LNCaP clone FGC (cell line): ENCODE data around the gene GPC5.

ENCODE experiments used
- DNase-seq: peaks from one replicate; pipeline ENCODE4 v3.0.0-alpha.2; 2011; ENCODE audit warnings: low read depth
- H3K4me3 ChIP-seq: 2 replicates; pipeline ENCODE4 v1.5.1; 2011; ENCODE audit warnings: mild to moderate bottlenecking, low read depth, low read length, control low read depth
- TF ChIP-seq, protein P1 (sequence below): IDR thresholded peaks from 2 replicates; pipeline ENCODE4 v1.5.1; 2012; ENCODE audit warnings: mild to moderate bottlenecking; ENCODE audit not compliant: control insufficient read depth, insufficient read depth; ENCODE audit errors: extremely low read depth

GPC5 gene

DNA sequence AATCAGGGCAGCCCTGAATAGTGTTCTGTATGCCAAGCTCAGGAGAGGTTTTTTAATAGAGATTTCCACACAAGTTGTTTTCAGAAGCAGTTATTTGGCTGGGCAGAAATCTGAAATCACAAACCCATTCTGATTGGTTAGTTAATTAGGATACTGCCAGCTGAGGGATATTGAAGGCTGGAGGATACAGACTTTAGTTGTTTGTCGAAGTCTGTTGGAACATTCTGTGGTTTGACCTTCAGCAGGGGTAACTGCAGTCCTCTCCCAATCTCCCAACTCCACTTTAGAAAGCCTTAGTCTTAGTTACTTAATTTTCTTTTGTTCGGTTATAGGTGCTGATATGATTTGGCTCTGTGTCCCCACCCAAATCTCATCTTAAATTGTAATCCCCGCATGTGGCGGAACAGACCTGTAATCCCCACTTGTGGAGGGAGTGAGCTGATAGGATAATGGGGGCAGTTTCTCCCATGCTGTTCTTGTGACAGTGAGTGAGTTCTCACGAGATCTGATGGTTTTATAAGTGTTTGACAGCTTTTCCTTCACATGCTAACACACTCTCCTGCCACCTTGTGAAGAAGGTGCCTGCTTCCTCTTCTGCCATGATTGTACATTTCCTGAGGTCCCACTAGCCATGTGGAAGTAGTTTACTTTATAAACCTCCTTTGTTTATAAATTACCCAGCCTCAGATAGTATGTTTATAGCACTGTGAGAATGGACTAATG is 169.2 kb downstream of the GPC5 start:
- TF ChIP-seq, protein P1, sequence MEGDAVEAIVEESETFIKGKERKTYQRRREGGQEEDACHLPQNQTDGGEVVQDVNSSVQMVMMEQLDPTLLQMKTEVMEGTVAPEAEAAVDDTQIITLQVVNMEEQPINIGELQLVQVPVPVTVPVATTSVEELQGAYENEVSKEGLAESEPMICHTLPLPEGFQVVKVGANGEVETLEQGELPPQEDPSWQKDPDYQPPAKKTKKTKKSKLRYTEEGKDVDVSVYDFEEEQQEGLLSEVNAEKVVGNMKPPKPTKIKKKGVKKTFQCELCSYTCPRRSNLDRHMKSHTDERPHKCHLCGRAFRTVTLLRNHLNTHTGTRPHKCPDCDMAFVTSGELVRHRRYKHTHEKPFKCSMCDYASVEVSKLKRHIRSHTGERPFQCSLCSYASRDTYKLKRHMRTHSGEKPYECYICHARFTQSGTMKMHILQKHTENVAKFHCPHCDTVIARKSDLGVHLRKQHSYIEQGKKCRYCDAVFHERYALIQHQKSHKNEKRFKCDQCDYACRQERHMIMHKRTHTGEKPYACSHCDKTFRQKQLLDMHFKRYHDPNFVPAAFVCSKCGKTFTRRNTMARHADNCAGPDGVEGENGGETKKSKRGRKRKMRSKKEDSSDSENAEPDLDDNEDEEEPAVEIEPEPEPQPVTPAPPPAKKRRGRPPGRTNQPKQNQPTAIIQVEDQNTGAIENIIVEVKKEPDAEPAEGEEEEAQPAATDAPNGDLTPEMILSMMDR: no peak
- H3K4me3 ChIP-seq: no peak overlapping the region
- DNase-seq: no peak

DNA sequence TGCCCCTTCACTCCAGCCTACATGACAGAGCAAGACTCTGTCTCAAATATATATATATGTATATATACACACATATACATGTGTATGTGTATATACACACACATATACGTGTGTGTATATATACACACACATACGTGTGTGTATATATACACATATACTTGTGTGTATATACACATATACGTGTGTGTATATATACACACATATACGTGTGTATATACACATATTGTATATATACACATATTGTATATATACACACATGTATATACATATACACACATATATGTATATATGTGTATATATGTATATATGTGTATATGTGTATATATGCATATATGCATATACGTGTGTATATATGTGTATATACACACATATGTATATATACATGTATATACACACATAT is 173.3 kb downstream of the GPC5 start:
- no peak for DNase-seq
- TF ChIP-seq, protein P1: no peak
- H3K4me3 ChIP-seq: no peak overlapping the region

DNA sequence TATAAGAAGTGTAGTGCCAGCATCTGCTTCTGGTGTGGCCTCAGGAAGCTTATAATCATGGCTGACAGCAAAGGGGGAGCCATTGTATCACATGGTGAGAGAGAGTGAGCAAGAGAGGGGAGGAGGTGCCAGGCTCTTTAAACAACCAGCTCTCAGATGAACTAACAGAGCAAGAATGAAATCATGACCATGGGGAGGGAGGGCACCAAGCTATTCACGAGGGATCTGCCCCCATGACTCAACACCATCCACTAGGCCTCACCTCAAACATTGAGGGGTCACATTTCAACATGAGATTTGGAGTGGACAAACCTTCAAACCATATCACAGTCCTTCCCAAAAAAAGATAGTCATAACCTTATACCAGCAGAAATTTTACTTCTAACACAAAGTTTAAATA is 174.0 kb downstream of the GPC5 start:
- H3K4me3 ChIP-seq: no peak overlapping the region
- TF ChIP-seq, protein P1: no peak
- DNase-seq: no peak

DNA sequence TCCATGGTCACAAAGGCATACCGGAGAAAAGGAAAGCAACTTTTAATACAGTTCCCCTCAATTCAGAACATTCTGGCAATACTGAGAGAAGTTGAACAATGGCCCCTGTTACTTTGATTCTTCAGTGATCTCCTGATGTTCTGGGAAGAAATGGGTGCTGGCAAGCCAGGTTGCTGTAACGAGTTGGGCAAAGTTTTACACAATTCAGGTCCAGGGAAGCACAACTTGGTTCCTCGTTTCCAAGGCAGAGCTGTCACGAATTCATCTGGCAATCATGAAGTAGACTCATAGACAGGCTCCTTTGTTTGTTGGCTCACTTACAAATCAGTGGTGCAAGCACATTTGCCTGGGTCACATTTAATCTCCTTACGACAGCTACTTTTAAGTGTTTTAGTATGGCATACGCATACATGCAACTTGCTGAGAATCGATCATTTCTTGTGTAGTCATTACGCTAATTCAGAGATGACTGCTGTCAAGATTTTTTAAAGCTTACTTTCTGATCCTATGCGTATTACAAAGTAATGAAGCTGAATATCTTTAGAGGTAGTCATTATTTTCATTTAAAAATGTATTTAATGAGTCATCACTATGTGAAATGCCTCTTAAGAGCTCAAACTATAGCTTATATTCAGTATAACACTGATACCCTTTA is 174.7 kb downstream of the GPC5 start:
- DNase-seq: no peak
- no peak overlapping the region for H3K4me3 ChIP-seq
- TF ChIP-seq, protein P1: no peak

DNA sequence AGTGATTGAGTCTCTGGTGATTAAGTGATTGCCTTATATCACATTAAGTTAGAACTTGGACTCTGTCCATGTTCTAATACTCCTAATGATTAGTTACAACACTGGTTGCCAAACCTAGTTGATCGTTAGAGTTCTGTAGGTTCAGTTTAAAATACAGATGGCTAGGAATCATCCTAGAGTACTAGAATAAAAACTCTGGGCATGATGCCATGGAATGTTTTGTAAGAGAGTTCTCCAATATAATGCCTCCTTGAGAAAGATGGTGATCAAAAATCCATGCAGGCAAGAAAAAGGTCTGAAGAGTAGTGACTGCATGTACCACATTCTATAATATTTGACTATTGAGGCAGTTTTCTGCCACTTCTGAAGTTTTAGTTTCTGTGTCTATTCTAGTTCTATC is 176.3 kb downstream of the GPC5 start:
- no peak for DNase-seq
- TF ChIP-seq, protein P1: no peak

DNA sequence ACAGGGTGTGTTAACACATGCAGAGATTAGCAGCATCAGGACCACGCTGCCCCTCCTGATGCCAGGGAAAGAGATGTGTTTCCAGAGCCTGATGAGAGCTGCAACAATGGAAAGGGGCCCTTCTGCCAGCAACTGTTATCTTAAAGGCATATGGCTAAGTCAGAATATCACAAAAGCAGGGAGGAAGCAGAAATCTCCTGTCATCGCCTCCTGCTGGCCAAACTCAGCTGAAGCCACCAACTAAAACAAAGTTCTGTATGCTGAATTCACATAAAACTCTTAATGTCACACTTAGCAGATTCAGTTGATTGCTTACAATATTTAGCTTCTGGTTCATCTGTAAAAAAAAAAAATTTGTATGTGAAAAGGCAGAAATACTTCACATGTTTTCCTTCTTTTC is 178.2 kb downstream of the GPC5 start:
- TF ChIP-seq, protein P1: peak; percentile 30
- no peak for DNase-seq
- H3K4me3 ChIP-seq: no peak overlapping the region

More for the DNA sequence above, 176.3 kb downstream of the GPC5 start:
- no peak overlapping the region for H3K4me3 ChIP-seq
